Panc1 (cell line): ENCODE measurements around the gene PGRMC2. TPM values are rescaled to one million over a fixed set of nuclear protein-coding genes. Genes with fewer than 3 reads are reported as not detected.

ENCODE experiments used
- ATAC-seq: fragments of 200-7000 bp; cut with Tn5 transposase; 2 replicates; pipeline ENCODE4 v1.9.1; 2020; ENCODE audit warnings: mild to moderate bottlenecking, moderate library complexity
- BruUV-seq: library from RNA; stranded (reverse); fragments of 400-500 nt; replicated peaks from 2 replicates; lab custom pipeline; 2021; lab: Mats Ljungman, UMichigan
- CTCF ChIA-PET: fragments of 300-600 bp; sonication (Branson Sonifier 250); formaldehyde crosslinking; loops from one replicate; lab custom pipeline; 2022; ENCODE audit warnings: antibody characterized with exemption; lab: Charles Lee
- POLR2A ChIA-PET: fragments of 300-600 bp; sonication (Branson Sonifier 250); formaldehyde crosslinking; loops from one replicate; lab custom pipeline; 2022; ENCODE audit warnings: antibody characterized with exemption; lab: Charles Lee
- DNase-seq: peaks from one replicate; pipeline ENCODE4 v3.0.0-alpha.2; 2010; ENCODE audit warnings: low read depth, low spot score
- H3K27ac ChIP-seq: 2 replicates; pipeline ENCODE4 v1.5.1; 2011; ENCODE audit warnings: mild to moderate bottlenecking, low read length, inconsistent platforms
- H3K27me3 ChIP-seq: fragments of 200-500 bp; sonication (Bioruptor generic); 2 replicates; pipeline ENCODE4 v1.6.0; 2014; ENCODE audit warnings: low read length, inconsistent platforms; ENCODE audit not compliant: control insufficient read depth, insufficient read depth
- H3K36me3 ChIP-seq: fragments of 200-500 bp; sonication (Bioruptor generic); 2 replicates; pipeline ENCODE4 v1.5.1; 2014; ENCODE audit warnings: inconsistent platforms, mild to moderate bottlenecking, low read length, moderate library complexity; ENCODE audit not compliant: control insufficient read depth, insufficient read depth
- H3K4me1 ChIP-seq: 2 replicates; pipeline ENCODE4 v1.5.1; 2011; ENCODE audit warnings: inconsistent platforms, mild to moderate bottlenecking, low read length, moderate library complexity; ENCODE audit not compliant: control insufficient read depth, insufficient read depth
- H3K4me3 ChIP-seq, 2 experiments: 2 replicates each; pipeline ENCODE4 v1.5.1; 2011 to 2012; ENCODE audit warnings: low read depth in 2 of 2, low read length in 2 of 2, mild to moderate bottlenecking in 2 of 2, inconsistent platforms in 1 of 2, moderate library complexity in 1 of 2
- H3K9me3 ChIP-seq: fragments of 200-500 bp; sonication (Bioruptor generic); 2 replicates; pipeline ENCODE4 v1.5.1; 2014; ENCODE audit warnings: low read depth, mild to moderate bottlenecking, inconsistent platforms, low read length, moderate library complexity; ENCODE audit not compliant: control insufficient read depth, insufficient read depth
- POLR2AphosphoS5 ChIP-seq: IDR thresholded peaks from 2 replicates; pipeline ENCODE4 v1.6.1; 2012; ENCODE audit warnings: mild to moderate bottlenecking, low read depth, low read length, moderate library complexity
- SIN3A ChIP-seq: IDR thresholded peaks from 2 replicates; pipeline ENCODE4 v1.6.1; 2012; ENCODE audit warnings: low read depth, mild to moderate bottlenecking, low read length, moderate library complexity, borderline replicate concordance; ENCODE audit not compliant: insufficient read depth
- TCF7L2 ChIP-seq: IDR thresholded peaks from 2 replicates; pipeline ENCODE4 v1.6.1; 2011; ENCODE audit warnings: mild to moderate bottlenecking, low read depth, low read length, inconsistent platforms
- in situ Hi-C: cut with HindIII; loops from 2 replicates; pipeline ENCODE4 v1.10.0; 2016; ENCODE audit warnings: low sequenced_read_pairs, low pct_unique_long_range_greater_than_20kb
- intact Hi-C: fragments of 100-400 bp; cut with micrococcal nuclease; formaldehyde crosslinking; loops from one replicate; pipeline ENCODE4 v1.10.0; 2022; ENCODE audit not compliant: unreplicated experiment
- total RNA-seq: library from RNA; stranded (reverse); gene quantifications from one replicate; pipeline ENCODE4 v1.2.1, GENCODE V29; 2021; ENCODE audit not compliant: unreplicated experiment
- TF ChIP-seq, protein P1 (sequence below): fragments of 450-650 bp; IDR thresholded peaks from 2 replicates; pipeline ENCODE4 v1.5.1; 2017; ENCODE audit warnings: mild to moderate bottlenecking
- TF ChIP-seq, protein P2 (sequence below), 2 experiments: IDR thresholded peaks; 2 replicates each; pipeline ENCODE4 v1.6.1; 2011 to 2012; ENCODE audit warnings: low read depth in 2 of 2, control low read depth in 1 of 2, low read length in 1 of 2, mild to moderate bottlenecking in 1 of 2, moderate library complexity in 1 of 2; ENCODE audit not compliant: insufficient read depth in 1 of 2

Gene PGRMC2
- total RNA-seq, 1 experiment from 2014 or later = 47.6 TPM

DNA sequence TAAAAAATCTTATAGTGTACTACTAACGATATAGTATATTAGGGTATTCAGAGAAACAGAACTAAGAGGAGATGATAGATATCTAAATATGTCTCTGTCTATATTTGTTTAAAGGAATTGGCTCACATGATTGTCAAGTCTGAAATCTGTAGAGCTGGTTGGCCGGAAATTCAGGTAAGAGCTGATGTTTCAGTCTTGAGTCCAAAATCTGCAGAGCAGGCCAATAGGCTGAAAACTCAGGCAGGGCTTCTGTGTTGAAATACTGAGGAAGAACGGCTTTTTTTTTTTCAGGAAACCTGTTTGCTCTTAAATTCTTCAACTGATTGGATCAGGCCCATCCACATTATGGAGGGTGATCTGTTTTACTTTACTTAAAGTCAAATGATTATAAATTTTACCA is 31.7 kb downstream of the PGRMC2 start:
- in situ Hi-C loops = no loop called here

DNA sequence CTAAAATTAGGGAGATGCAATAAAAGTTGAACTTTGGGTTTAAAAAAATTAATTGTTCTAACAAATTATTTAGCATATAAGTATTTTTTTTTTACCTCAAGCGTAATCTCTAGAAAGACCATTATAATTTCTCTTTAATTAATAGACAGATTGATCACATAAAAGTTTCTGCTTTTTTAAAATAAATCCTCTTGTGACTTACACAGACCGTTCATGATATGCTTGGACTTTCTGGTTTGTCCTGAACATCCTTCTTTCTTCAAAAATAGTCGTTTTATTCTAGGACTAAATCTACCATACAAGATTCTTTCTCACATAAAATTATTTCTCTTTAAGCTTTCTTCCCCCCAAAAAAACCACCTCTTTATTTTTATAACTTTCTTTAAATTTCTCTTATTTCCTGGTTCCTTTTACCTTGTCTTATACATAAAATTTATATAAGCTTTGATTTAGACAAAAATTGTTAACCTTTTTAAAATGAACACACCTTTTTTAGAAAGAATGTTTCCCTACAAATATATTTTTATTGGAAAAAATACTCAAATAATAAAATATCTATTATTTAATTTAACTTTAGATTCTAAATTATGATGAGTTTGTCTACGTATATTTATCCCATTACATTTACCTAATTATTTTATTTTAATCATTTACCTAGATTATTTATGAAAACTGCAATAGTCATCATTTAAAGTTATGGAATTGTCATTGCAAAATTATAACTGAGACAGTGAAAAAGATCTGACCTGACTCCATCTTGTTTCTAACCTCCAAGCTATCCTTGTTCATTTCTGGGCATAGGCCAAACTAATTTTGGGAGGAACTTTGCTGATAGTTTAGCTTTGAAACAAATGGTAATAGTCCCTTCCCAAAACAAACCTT is 37.6 kb downstream of the PGRMC2 start:
- POLR2A ChIA-PET = no interaction called here
- peaks cover 14% of the 10 kb centered on the region; the same call in 1 of the 2 replicates for H3K9me3 ChIP-seq
- DNase-seq = no peak
- in situ Hi-C loops = no loop called here
- H3K4me1 ChIP-seq = no peaks in the 10 kb centered on the region
- no peak overlapping the region for H3K27ac ChIP-seq
- intact Hi-C loops = no loop called here
- CTCF ChIA-PET = no interaction called here
- H3K36me3 ChIP-seq = no peaks in the 10 kb centered on the region
- TF ChIP-seq, protein P1, sequence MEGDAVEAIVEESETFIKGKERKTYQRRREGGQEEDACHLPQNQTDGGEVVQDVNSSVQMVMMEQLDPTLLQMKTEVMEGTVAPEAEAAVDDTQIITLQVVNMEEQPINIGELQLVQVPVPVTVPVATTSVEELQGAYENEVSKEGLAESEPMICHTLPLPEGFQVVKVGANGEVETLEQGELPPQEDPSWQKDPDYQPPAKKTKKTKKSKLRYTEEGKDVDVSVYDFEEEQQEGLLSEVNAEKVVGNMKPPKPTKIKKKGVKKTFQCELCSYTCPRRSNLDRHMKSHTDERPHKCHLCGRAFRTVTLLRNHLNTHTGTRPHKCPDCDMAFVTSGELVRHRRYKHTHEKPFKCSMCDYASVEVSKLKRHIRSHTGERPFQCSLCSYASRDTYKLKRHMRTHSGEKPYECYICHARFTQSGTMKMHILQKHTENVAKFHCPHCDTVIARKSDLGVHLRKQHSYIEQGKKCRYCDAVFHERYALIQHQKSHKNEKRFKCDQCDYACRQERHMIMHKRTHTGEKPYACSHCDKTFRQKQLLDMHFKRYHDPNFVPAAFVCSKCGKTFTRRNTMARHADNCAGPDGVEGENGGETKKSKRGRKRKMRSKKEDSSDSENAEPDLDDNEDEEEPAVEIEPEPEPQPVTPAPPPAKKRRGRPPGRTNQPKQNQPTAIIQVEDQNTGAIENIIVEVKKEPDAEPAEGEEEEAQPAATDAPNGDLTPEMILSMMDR = no peak
- TF ChIP-seq, protein P2, sequence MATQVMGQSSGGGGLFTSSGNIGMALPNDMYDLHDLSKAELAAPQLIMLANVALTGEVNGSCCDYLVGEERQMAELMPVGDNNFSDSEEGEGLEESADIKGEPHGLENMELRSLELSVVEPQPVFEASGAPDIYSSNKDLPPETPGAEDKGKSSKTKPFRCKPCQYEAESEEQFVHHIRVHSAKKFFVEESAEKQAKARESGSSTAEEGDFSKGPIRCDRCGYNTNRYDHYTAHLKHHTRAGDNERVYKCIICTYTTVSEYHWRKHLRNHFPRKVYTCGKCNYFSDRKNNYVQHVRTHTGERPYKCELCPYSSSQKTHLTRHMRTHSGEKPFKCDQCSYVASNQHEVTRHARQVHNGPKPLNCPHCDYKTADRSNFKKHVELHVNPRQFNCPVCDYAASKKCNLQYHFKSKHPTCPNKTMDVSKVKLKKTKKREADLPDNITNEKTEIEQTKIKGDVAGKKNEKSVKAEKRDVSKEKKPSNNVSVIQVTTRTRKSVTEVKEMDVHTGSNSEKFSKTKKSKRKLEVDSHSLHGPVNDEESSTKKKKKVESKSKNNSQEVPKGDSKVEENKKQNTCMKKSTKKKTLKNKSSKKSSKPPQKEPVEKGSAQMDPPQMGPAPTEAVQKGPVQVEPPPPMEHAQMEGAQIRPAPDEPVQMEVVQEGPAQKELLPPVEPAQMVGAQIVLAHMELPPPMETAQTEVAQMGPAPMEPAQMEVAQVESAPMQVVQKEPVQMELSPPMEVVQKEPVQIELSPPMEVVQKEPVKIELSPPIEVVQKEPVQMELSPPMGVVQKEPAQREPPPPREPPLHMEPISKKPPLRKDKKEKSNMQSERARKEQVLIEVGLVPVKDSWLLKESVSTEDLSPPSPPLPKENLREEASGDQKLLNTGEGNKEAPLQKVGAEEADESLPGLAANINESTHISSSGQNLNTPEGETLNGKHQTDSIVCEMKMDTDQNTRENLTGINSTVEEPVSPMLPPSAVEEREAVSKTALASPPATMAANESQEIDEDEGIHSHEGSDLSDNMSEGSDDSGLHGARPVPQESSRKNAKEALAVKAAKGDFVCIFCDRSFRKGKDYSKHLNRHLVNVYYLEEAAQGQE (IDR thresholded peaks at IDR 0.05; ENCODE audit: insufficient read depth in 1 of 2, low read depth in 2 of 2, low read length in 1 of 2) = no peak
- TF ChIP-seq POLR2AphosphoS5 (no peak), SIN3A (no peak), TCF7L2 (no peak)
- no peak overlapping the region for H3K4me3 ChIP-seq
- no peaks in the 10 kb centered on the region for H3K27me3 ChIP-seq
- BruUV-seq = no TSS peak
- no peak for ATAC-seq

More for the DNA sequence above, 31.7 kb downstream of the PGRMC2 start:
- no peak for ATAC-seq
- BruUV-seq = no TSS peak
- TF ChIP-seq TCF7L2 = no peak
- TF ChIP-seq, protein P2 (IDR thresholded peaks at IDR 0.05; ENCODE audit: insufficient read depth in 1 of 2, low read depth in 2 of 2, low read length in 1 of 2) = no peak
- no peak for TF ChIP-seq POLR2AphosphoS5
- intact Hi-C loops = no loop called here
- ChIA-PET POLR2A (no interaction called here), CTCF (no interaction called here)
- Histone ChIP-seq H3K4me3 (no peak overlapping the region), H3K27ac (no peak overlapping the region), H3K4me1 (no peaks in the 10 kb centered on the region), H3K36me3 (no peaks in the 10 kb centered on the region), H3K27me3 (no peaks in the 10 kb centered on the region), H3K9me3 (peaks cover 6% of the 10 kb centered on the region; the same call in 1 of the 2 replicates)
- DNase-seq = no peak
